H1 (cell line): Measurements from ENCODE around the gene TJP2. TPM values are rescaled to one million over a fixed set of nuclear protein-coding genes. Genes with fewer than 3 reads are reported as not detected.

Experiments used
- CBX8 ChIP-seq: fragments of 300-800, 300-1000 bp; sonication (generic); IDR thresholded peaks from 2 replicates; pipeline ENCODE4 v1.7.1; 2016; ENCODE audit warnings: low read depth, low read length, borderline replicate concordance
- CTCF ChIP-seq, 3 experiments: IDR thresholded peaks; 1 replicate in 2 of 3; 2 replicates in 1 of 3; pipeline versions ENCODE4 v1.5.1 to v1.6.1; 2011; ENCODE audit warnings: low read length in 3 of 3, mild to moderate bottlenecking in 3 of 3, inconsistent platforms in 2 of 3, low read depth in 1 of 3, moderate library complexity in 1 of 3; ENCODE audit not compliant: insufficient read depth in 1 of 3; ENCODE audit errors: control extremely low read depth in 1 of 3
- FOSL1 ChIP-seq: IDR thresholded peaks from 2 replicates; pipeline ENCODE4 v1.6.1; 2011; ENCODE audit warnings: mild to moderate bottlenecking, low read depth, low read length, moderate library complexity; ENCODE audit not compliant: insufficient read depth
- MAX ChIP-seq: IDR thresholded peaks from 2 replicates; pipeline ENCODE4 v1.6.1; 2012; ENCODE audit warnings: inconsistent platforms
- RBBP5 ChIP-seq: IDR thresholded peaks from 2 replicates; pipeline ENCODE4 v1.7.1; 2012; ENCODE audit warnings: low read depth, mild to moderate bottlenecking, inconsistent platforms, low read length, moderate library complexity, borderline replicate concordance
- RNF2 ChIP-seq: fragments of 200-900, 300-1000 bp; sonication (generic); IDR thresholded peaks from 2 replicates; pipeline ENCODE4 v1.7.1; 2016; ENCODE audit warnings: borderline replicate concordance, low read depth, mild to moderate bottlenecking, antibody characterized with exemption, low read length; ENCODE audit not compliant: poor library complexity, severe bottlenecking; ENCODE audit errors: missing control alignments
- SAP30 ChIP-seq: fragments of 300-600 bp; sonication (generic); IDR thresholded peaks from 2 replicates; pipeline ENCODE4 v1.7.1; 2012; ENCODE audit warnings: low read length, moderate library complexity, mild to moderate bottlenecking, inconsistent platforms; ENCODE audit not compliant: insufficient read depth, insufficient replicate concordance
- polyA plus RNA-seq, 7 experiments: library from polyadenylated mRNA; depleted of rRNA in 3 of 7; stranded (reverse) in 5 of 7; unstranded in 2 of 7; fragments of >200 nt in 5 of 7; fragments of 200-250 nt in 2 of 7; gene quantifications; 1 replicate in 5 of 7; 2 replicates in 1 of 7; 4 replicates in 1 of 7; pipeline versions ENCODE4 v1.2.1 to v1.2.3, GENCODE V29; 2011 to 2013; ENCODE audit warnings: missing spikeins in 2 of 7, mixed read lengths in 2 of 7
- total RNA-seq: library from RNA; stranded (reverse); fragmentation: NEBNext Ultra II Directional; extraction: Animal tissue kit (Norgen Biotek cat#: 25700); gene quantifications from 2 replicates; pipeline ENCODE4 v1.2.1, GENCODE V29; 2021

The TJP2 gene
- total and polyA plus RNA-seq, 2 of the 8 experiments (the other 6 are each of a cell fraction or from before 2014, with no cell fraction given), result 54.9 to 137 TPM

- TF ChIP-seq CTCF (IDR thresholded peaks at IDR 0.05; ENCODE audit: control extremely low read depth in 1 of 3, insufficient read depth in 1 of 3, low read depth in 1 of 3, low read length in 3 of 3) (no peak), RNF2 (no peak), MAX (no peak), FOSL1 (no peak), CBX8 (no peak), SAP30 (no peak), RBBP5 (no peak)
Observed at GRCh38 chr9:69176471-69177171, 2.5 kb downstream of the TJP2 start (continued).
